ENCODE measurements around the gene C6orf15. TPM values are rescaled to one million over a fixed set of nuclear protein-coding genes. Genes with fewer than 3 reads are reported as not detected.

C6orf15 gene
- total and polyA plus RNA-seq, 2 of the 8 experiments (the other 6 are each of a cell fraction or from before 2014, with no cell fraction given) = not detected

- no peak for TF ChIP-seq HDAC6 (IDR thresholded peaks at IDR 0.05; ENCODE audit: low read depth, low read length)
- peak; percentile 71 for TF ChIP-seq SP2 (IDR thresholded peaks at IDR 0.05; ENCODE audit: low read length)
- TF ChIP-seq SIN3A (conservative IDR thresholded peaks at IDR 0.05 in 1 of 2, IDR thresholded peaks at IDR 0.05 in 1 of 2; ENCODE audit: low read depth in 1 of 2, low read length in 2 of 2) = peak; percentile 92 to 94; a peak in 3 of 4 replicates
- TF ChIP-seq KDM5A (IDR thresholded peaks at IDR 0.05; ENCODE audit: low read length) = no peak
- TF ChIP-seq CHD7 (IDR thresholded peaks at IDR 0.05; ENCODE audit: insufficient replicate concordance, low read length) = no peak
- no peak for TF ChIP-seq POLR2AphosphoS5 (IDR thresholded peaks at IDR 0.05; ENCODE audit: low read depth, low read length)
- TF ChIP-seq CHD2 (IDR thresholded peaks at IDR 0.05; ENCODE audit: low read length) = peak; percentile 85
- peak; percentile 95 for TF ChIP-seq SP1 (IDR thresholded peaks at IDR 0.05; ENCODE audit: low read depth, low read length)
- no peak for TF ChIP-seq SIRT6 (IDR thresholded peaks at IDR 0.05; ENCODE audit: low read length)
- TF ChIP-seq TEAD4 (IDR thresholded peaks at IDR 0.05; ENCODE audit: low read depth, low read length) = peak; percentile 89
- no peak for TF ChIP-seq ASH2L (IDR thresholded peaks at IDR 0.05; ENCODE audit: low read length)
- TF ChIP-seq ZNF274 (IDR thresholded peaks at IDR 0.05; ENCODE audit: borderline replicate concordance, extremely low read depth, low read length) = no peak
Measured at GRCh38 chr6:31158140-31158862, 45.9 kb upstream of the C6orf15 start, which contains the start of gene TCF19 (continued).

All from H1 (cell line).